Measurements from ENCODE around the gene TSPOAP1.

- TF ChIP-seq CTCF (IDR thresholded peaks at IDR 0.05) (no peak), POLR2A (IDR thresholded peaks at IDR 0.05) (no peak)
These were observed 76.5 kb downstream of the TSPOAP1 start for GRCh38 chr17:58252141-58252540.
